Mesenchymal stem cell (in vitro differentiated cells and primary cell): ENCODE data around the gene GART.

Source experiments
- DNase-seq: peaks from one replicate; pipeline ENCODE4 v3.0.0-alpha.2; 2013
- H2AFZ ChIP-seq: one replicate; pipeline ENCODE4 v1.6.1; 2013; ENCODE audit warnings: low read depth, mild to moderate bottlenecking, control low read depth, inconsistent platforms, low read length, moderate library complexity
- H2AK5ac ChIP-seq: 2 replicates; pipeline ENCODE4 v1.6.1; 2013; ENCODE audit warnings: low read length, moderate library complexity, mild to moderate bottlenecking, inconsistent platforms; ENCODE audit not compliant: severe bottlenecking
- H2BK120ac ChIP-seq: one replicate; pipeline ENCODE4 v1.6.1; 2013; ENCODE audit warnings: low read depth, mild to moderate bottlenecking, inconsistent platforms, low read length, moderate library complexity
- H2BK12ac ChIP-seq, 2 experiments: one replicate each; pipeline ENCODE4 v1.6.1; 2013; ENCODE audit warnings: inconsistent platforms in 2 of 2, low read length in 2 of 2, mild to moderate bottlenecking in 2 of 2, moderate library complexity in 2 of 2, control low read depth in 1 of 2
- H2BK15ac ChIP-seq: one replicate; pipeline ENCODE4 v1.6.1; 2013; ENCODE audit warnings: mild to moderate bottlenecking, low read depth, inconsistent platforms; ENCODE audit not compliant: poor library complexity, severe bottlenecking
- H2BK5ac ChIP-seq: 2 replicates; pipeline ENCODE4 v1.6.1; 2013; ENCODE audit warnings: low read depth, mild to moderate bottlenecking, low read length, control low read depth, inconsistent platforms; ENCODE audit not compliant: poor library complexity, severe bottlenecking
- H3K14ac ChIP-seq, 2 experiments: one replicate each; pipeline ENCODE4 v1.6.1; 2013; ENCODE audit warnings: inconsistent platforms in 2 of 2, low read length in 2 of 2, control low read depth in 1 of 2, mild to moderate bottlenecking in 1 of 2, moderate library complexity in 1 of 2
- H3K18ac ChIP-seq, 2 experiments: one replicate each; pipeline ENCODE4 v1.6.1; 2013; ENCODE audit warnings: inconsistent platforms in 2 of 2, low read length in 2 of 2, control low read depth in 1 of 2, low read depth in 1 of 2, mild to moderate bottlenecking in 1 of 2
- H3K23ac ChIP-seq, 2 experiments: one replicate each; pipeline ENCODE4 v1.6.1; 2013; ENCODE audit warnings: inconsistent platforms in 2 of 2, low read length in 2 of 2, mild to moderate bottlenecking in 2 of 2, moderate library complexity in 2 of 2, control low read depth in 1 of 2
- H3K27ac ChIP-seq: 2 replicates; pipeline ENCODE4 v1.5.1; 2013; ENCODE audit warnings: mild to moderate bottlenecking, moderate library complexity, low read length, control low read depth, inconsistent platforms; ENCODE audit not compliant: poor library complexity, severe bottlenecking
- H3K27me3 ChIP-seq, 2 experiments: 2 replicates each; pipeline versions ENCODE4 v1.6.1 to v1.7.0; 2013; ENCODE audit warnings: low read length in 2 of 2, mild to moderate bottlenecking in 2 of 2, moderate library complexity in 2 of 2, control low read depth in 1 of 2, inconsistent platforms in 1 of 2; ENCODE audit not compliant: control insufficient read depth in 1 of 2, insufficient read depth in 1 of 2
- H3K36me3 ChIP-seq, 2 experiments: 2 replicates each; pipeline versions ENCODE4 v1.6.1 to v1.7.0; 2013; ENCODE audit warnings: low read length in 2 of 2, control low read depth in 1 of 2, inconsistent platforms in 1 of 2, low read depth in 1 of 2, mild to moderate bottlenecking in 1 of 2; ENCODE audit not compliant: insufficient read depth in 2 of 2, control insufficient read depth in 1 of 2
- H3K4ac ChIP-seq, 2 experiments: one replicate each; pipeline ENCODE4 v1.6.1; 2013; ENCODE audit warnings: inconsistent platforms in 2 of 2, low read length in 2 of 2, mild to moderate bottlenecking in 2 of 2, moderate library complexity in 2 of 2, control low read depth in 1 of 2, low read depth in 1 of 2
- H3K4me1 ChIP-seq: 2 replicates; pipeline ENCODE4 v1.6.1; 2013; ENCODE audit warnings: low read depth, low read length, control low read depth; ENCODE audit not compliant: control insufficient read depth, insufficient read depth
- H3K4me2 ChIP-seq: 2 replicates; pipeline ENCODE4 v1.6.1; 2013; ENCODE audit warnings: low read length, mild to moderate bottlenecking, inconsistent platforms; ENCODE audit not compliant: poor library complexity, severe bottlenecking
- H3K4me3 ChIP-seq, 2 experiments: 2 replicates each; pipeline versions ENCODE4 v1.5.1 to v1.7.0; 2013; ENCODE audit warnings: low read length in 2 of 2, mild to moderate bottlenecking in 2 of 2, control low read depth in 1 of 2, low read depth in 1 of 2; ENCODE audit not compliant: insufficient read depth in 1 of 2
- H3K79me1 ChIP-seq: replicated peaks from 2 replicates; pipeline ENCODE4 v1.6.1; 2013; ENCODE audit warnings: mild to moderate bottlenecking, control low read depth, low read length, inconsistent platforms; ENCODE audit not compliant: poor library complexity, severe bottlenecking
- H3K9ac ChIP-seq: 2 replicates; pipeline ENCODE4 v1.7.0; 2013; ENCODE audit warnings: mild to moderate bottlenecking, low read length, moderate library complexity
- H3K9me3 ChIP-seq: 2 replicates; pipeline ENCODE4 v1.7.0; 2013; ENCODE audit warnings: mild to moderate bottlenecking, low read length; ENCODE audit not compliant: control insufficient read depth
- H4K8ac ChIP-seq: one replicate; pipeline ENCODE4 v1.6.1; 2013; ENCODE audit warnings: inconsistent platforms, mild to moderate bottlenecking, low read length, moderate library complexity
- H4K91ac ChIP-seq: one replicate; pipeline ENCODE4 v1.6.1; 2013; ENCODE audit warnings: mild to moderate bottlenecking, low read length, inconsistent platforms
- WGBS: methylation state at CpG from one replicate; pipeline ENCODE4 v1.1.7; 2013; ENCODE audit warnings: mixed read lengths; 5-methylcytosine and 5-hydroxymethylcytosine counted together

The GART gene

DNA sequence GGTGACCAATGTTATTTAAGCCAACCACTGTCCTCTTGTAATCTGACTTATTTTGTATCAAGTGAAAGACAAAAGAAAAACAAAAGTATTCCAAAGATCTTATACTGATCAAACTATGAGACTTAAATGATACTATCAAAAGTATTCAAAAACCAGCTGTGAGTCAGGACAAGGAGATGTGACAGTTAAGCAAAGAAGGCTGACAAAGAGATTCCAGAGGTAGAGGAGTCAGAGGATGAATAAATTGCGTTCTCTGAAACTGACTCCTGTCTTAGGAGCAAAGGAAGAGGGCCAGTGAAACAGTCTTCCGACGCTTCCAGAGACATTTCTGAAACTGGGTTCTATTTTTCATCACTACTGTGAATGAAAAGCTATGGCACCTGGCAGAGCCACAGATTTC, 83.1 kb downstream of the GART start:
- no peak overlapping the region for H2BK120ac ChIP-seq

DNA sequence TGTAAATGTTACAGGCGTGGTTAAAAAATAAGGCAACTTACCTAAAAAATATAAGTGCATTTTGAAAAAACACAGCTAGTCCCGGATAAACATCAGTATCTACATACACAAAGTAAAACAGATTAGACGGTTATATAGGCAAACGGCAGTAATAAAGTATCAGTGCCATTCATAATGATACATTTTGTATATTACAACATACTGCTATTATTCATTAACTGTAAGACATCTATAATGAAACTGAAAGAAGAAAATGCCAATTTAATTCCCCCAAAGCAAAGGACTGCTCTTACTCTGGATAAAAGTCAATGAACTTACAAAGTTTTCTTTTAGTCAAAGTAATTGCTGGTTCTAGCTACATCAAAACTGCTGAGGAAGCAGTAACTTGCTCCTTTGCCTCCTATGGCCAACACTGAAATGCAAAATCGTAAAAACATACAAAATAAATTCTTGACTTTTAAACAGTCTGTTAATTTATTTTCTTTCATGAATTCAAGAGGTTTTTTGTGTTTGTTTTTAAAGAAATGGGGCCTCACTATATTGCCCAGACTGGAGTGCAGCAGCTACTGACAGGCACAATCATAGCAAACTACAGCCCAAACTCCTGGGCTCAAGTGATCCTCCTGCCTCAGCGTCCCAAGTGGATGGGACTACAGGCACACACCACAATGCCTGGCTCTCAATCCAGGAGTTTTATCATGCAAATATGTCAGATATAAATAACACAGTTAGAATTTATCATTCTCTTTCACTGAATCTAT, 86.1 kb downstream of the GART start:
- Histone ChIP-seq H3K4me2 (no peak overlapping the region), H3K27ac (no peak overlapping the region), H3K9me3 (no peaks in the 10 kb centered on the region), H3K27me3 (no peaks in the 10 kb centered on the region), H3K9ac (no peak overlapping the region), H4K8ac (no peak overlapping the region), H3K36me3 (peaks cover 3 to 65% of the 10 kb centered on the region in 2 experiments), H2BK120ac (no peak overlapping the region), H2BK15ac (no peak overlapping the region), H3K4ac (no peak overlapping the region), H3K14ac (no peak overlapping the region), H3K23ac (no peak overlapping the region), H3K18ac (no peak overlapping the region), H3K79me1 (no peaks in the 10 kb centered on the region), H2AFZ (no peak overlapping the region), H2AK5ac (no peak overlapping the region), H2BK5ac (no peak overlapping the region), H4K91ac (no peak overlapping the region), H3K4me1 (peaks cover 3% of the 10 kb centered on the region), H2BK12ac (no peak overlapping the region), H3K4me3 (no peak overlapping the region)
- no CpG with 5 or more reads among the region's 6 CpGs for WGBS
- DNase-seq, result no peak

More for the DNA sequence above, 83.1 kb downstream of the GART start:
- DNase-seq, result no peak
- H3K36me3 ChIP-seq, result peaks cover 6 to 65% of the 10 kb centered on the region in 2 experiments
- H2AFZ ChIP-seq, result no peak overlapping the region
- H3K18ac ChIP-seq, result no peak overlapping the region
- no peak overlapping the region for H3K9ac ChIP-seq
- H3K9me3 ChIP-seq, result no peaks in the 10 kb centered on the region
- H3K23ac ChIP-seq, result no peak overlapping the region
- H2BK15ac ChIP-seq, result no peak overlapping the region
- H2AK5ac ChIP-seq, result no peak overlapping the region
- 94% methylated on average over 3 of the region's 3 CpGs for WGBS
- no peak overlapping the region for H3K4ac ChIP-seq
- no peaks in the 10 kb centered on the region for H3K4me1 ChIP-seq
- no peak overlapping the region for H3K27ac ChIP-seq
- H2BK5ac ChIP-seq, result no peak overlapping the region
- H4K91ac ChIP-seq, result no peak overlapping the region
- H3K4me2 ChIP-seq, result no peak overlapping the region
- H3K14ac ChIP-seq, result no peak overlapping the region
- no peak overlapping the region for H4K8ac ChIP-seq
- no peaks in the 10 kb centered on the region for H3K27me3 ChIP-seq
- no peak overlapping the region for H3K4me3 ChIP-seq
- H2BK12ac ChIP-seq, result no peak overlapping the region
- H3K79me1 ChIP-seq, result peaks cover 3% of the 10 kb centered on the region
